ENCODE measurements around the gene RIMS1. TPM values are rescaled to one million over a fixed set of nuclear protein-coding genes. Genes with fewer than 3 reads are reported as not detected.
A peak's percentile ranks its signal among the peaks of the same experiment; 100 is the strongest.

The RIMS1 gene
- total and polyA plus RNA-seq, 12 donors: 0.06 to 9.2 (median 1.5) TPM; not detected in 2

GRCh38 chr6:72151742-72152141 is 265.4 kb downstream of the RIMS1 start:
- Histone ChIP-seq H3K36me3 (replicated peaks in 1 of 2) (no peaks in the 10 kb centered on the region), H3K27ac (no peak overlapping the region), H3K9me3 (replicated peaks in 1 of 3) (no peaks in the 10 kb centered on the region), H3K27me3 (no peaks in the 10 kb centered on the region), H3K4me1 (replicated peaks in 1 of 2) (no peaks in the 10 kb centered on the region), H3K4me3 (no peak overlapping the region)
- 47 to 76% (median 59%) methylated on average over 2 of the region's 2 CpGs for WGBS, 4 donors
- no peak for DNase-seq
- no peak for TF ChIP-seq CTCF (IDR thresholded peaks at IDR 0.05)
- no peak for TF ChIP-seq POLR2A (IDR thresholded peaks at IDR 0.05)
- intact Hi-C loops (cut with DNase I): no loop called here

- Histone ChIP-seq H3K4me3 (no peak overlapping the region), H3K27ac (no peak overlapping the region), H3K36me3 (replicated peaks in 1 of 2) (no peaks in the 10 kb centered on the region), H3K27me3 (no peaks in the 10 kb centered on the region), H3K9me3 (replicated peaks in 1 of 3) (no peaks in the 10 kb centered on the region), H3K4me1 (replicated peaks in 1 of 2) (no peaks in the 10 kb centered on the region)
- intact Hi-C loops (cut with DNase I): no loop called here
- 48 to 69% (median 52%) methylated on average over 2 of the region's 2 CpGs for WGBS, 4 donors
- no peak for TF ChIP-seq CTCF (IDR thresholded peaks at IDR 0.05)
- no peak for TF ChIP-seq POLR2A (IDR thresholded peaks at IDR 0.05)
- DNase-seq: no peak
These were observed 289.6 kb downstream of the RIMS1 start for GRCh38 chr6:72175916-72176315.

- peak in 4 of 7 donors; percentile 8 to 69 (median 19) for DNase-seq
- Histone ChIP-seq H3K27ac (peak overlapping the region in 1 of 5 donors; percentile 52), H3K36me3 (replicated peaks in 1 of 2) (no peaks in the 10 kb centered on the region), H3K27me3 (peaks cover 19% of the 10 kb centered on the region), H3K9me3 (replicated peaks in 1 of 3) (no peaks in the 10 kb centered on the region), H3K4me3 (peak overlapping the region in 1 of 4 donors; percentile 36), H3K4me1 (replicated peaks in 1 of 2) (peaks cover 0 to 6% of the 10 kb centered on the region in 2 donors)
- TF ChIP-seq POLR2A (IDR thresholded peaks at IDR 0.05) (no peak), CTCF (IDR thresholded peaks at IDR 0.05) (no peak)
- 4 to 9% (median 7%) methylated on average over 45 to 100 of the region's 100 CpGs for WGBS, 4 donors
- intact Hi-C loops (cut with DNase I): no loop called here
These were observed 296.2 kb downstream of the RIMS1 start for GRCh38 chr6:72182337-72183246.

- H3K4me1 ChIP-seq (replicated peaks in 1 of 2): no peaks in the 10 kb centered on the region
- DNase-seq: no peak
- no peak overlapping the region for H3K4me3 ChIP-seq
- no peak overlapping the region for H3K27ac ChIP-seq
- H3K9me3 ChIP-seq (replicated peaks in 1 of 3): no peaks in the 10 kb centered on the region
- H3K36me3 ChIP-seq (replicated peaks in 1 of 2): no peaks in the 10 kb centered on the region
- TF ChIP-seq CTCF (IDR thresholded peaks at IDR 0.05) (no peak), POLR2A (IDR thresholded peaks at IDR 0.05) (no peak)
- 68 to 82% (median 71%) methylated on average over 2 of the region's 2 CpGs for WGBS, 4 donors
- H3K27me3 ChIP-seq: no peaks in the 10 kb centered on the region
- intact Hi-C loops (cut with DNase I): no loop called here
These were observed 317.6 kb downstream of the RIMS1 start for GRCh38 chr6:72203983-72204382.

Measured in adrenal gland (tissue), 12 donors.